GM19193 (cell line): ENCODE results near the gene NAPA.

Experiments used
- POLR2A ChIP-seq: IDR thresholded peaks from 4 replicates; pipeline ENCODE4 v1.6.1; 2011; ENCODE audit not compliant: insufficient read depth, insufficient read length; ENCODE audit errors: extremely low read depth

NAPA gene

GRCh38 chr19:47465957-47466356 lies 48.9 kb downstream of the NAPA start:
- TF ChIP-seq POLR2A, result no peak

GRCh38 chr19:47464675-47465419 lies 50.0 kb downstream of the NAPA start:
- TF ChIP-seq POLR2A, result no peak

- no peak for TF ChIP-seq POLR2A
These were observed 53.0 kb downstream of the NAPA start for GRCh38 chr19:47461876-47462275.

GRCh38 chr19:47459477-47459876 lies 55.4 kb downstream of the NAPA start:
- no peak for TF ChIP-seq POLR2A

GRCh38 chr19:47458672-47459071 lies 56.2 kb downstream of the NAPA start:
- TF ChIP-seq POLR2A, result no peak

- no peak for TF ChIP-seq POLR2A
These were observed 58.0 kb downstream of the NAPA start for GRCh38 chr19:47456721-47457474.

- TF ChIP-seq POLR2A, result no peak
These were observed 64.4 kb downstream of the NAPA start for GRCh38 chr19:47450478-47450877.

GRCh38 chr19:47448360-47448727 lies 66.5 kb downstream of the NAPA start:
- TF ChIP-seq POLR2A, result no peak

GRCh38 chr19:47447470-47448359 lies 67.1 kb downstream of the NAPA start:
- no peak for TF ChIP-seq POLR2A

- TF ChIP-seq POLR2A, result no peak
These were observed 68.1 kb downstream of the NAPA start for GRCh38 chr19:47446534-47447469.

GRCh38 chr19:47445937-47446402 lies 68.9 kb downstream of the NAPA start:
- TF ChIP-seq POLR2A, result no peak

GRCh38 chr19:47445527-47445926 lies 69.3 kb downstream of the NAPA start:
- no peak for TF ChIP-seq POLR2A

GRCh38 chr19:47444388-47444821 lies 70.5 kb downstream of the NAPA start:
- TF ChIP-seq POLR2A, result no peak

GRCh38 chr19:47443331-47443730 lies 71.5 kb downstream of the NAPA start:
- TF ChIP-seq POLR2A, result no peak
